C4-2B (cell line): Measurements from ENCODE around the gene SLC9A5.

Source experiments
- ZFX ChIP-seq: fragments of 450-650 bp; IDR thresholded peaks from 2 replicates; pipeline ENCODE4 v1.6.1; 2017
- TF ChIP-seq, protein P1 (sequence below): fragments of 450-650 bp; conservative IDR thresholded peaks from 2 replicates; pipeline ENCODE4 v1.5.1; 2017; ENCODE audit warnings: mild to moderate bottlenecking

DNA sequence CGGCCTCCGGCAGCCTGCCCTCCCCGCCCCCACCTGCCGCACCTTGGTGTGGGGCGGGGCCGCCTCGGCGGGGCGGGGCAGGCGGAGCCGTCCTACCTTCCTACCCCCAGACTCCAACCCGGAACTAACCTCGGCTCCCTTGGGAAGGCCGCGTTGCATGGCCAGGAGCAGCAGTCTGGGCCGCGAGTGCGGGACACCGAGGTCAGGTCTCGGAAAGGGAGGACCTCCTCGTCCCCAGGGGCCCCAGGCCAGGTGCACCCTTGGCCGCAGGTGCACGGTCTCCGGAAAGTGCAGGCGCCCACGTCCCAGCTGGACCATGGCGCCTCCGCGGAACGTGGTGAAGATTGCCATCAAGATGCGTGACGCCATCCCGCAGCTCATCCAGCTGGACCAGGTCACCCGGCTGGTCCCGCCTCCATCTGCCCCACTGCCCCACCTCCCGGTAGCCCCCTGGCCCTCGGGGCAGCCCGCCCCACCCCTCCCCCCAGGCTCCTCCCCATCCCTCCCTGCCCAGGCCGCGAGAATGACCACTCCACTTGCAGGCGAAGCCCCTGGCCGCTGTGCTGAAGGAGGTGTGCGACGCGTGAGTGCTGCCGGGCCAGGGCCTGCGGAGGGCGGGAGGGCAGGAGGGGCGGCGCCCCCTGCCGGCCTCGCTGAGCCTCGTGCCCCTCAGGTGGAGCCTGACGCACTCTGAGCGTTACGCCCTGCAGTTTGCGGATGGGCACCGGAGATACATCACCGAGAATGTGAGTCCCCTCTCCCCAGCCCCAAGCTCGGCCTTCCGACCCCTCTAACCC, 49.6 kb upstream of the SLC9A5 start, which contains the start of gene ELMO3:
- TF ChIP-seq, protein P1, sequence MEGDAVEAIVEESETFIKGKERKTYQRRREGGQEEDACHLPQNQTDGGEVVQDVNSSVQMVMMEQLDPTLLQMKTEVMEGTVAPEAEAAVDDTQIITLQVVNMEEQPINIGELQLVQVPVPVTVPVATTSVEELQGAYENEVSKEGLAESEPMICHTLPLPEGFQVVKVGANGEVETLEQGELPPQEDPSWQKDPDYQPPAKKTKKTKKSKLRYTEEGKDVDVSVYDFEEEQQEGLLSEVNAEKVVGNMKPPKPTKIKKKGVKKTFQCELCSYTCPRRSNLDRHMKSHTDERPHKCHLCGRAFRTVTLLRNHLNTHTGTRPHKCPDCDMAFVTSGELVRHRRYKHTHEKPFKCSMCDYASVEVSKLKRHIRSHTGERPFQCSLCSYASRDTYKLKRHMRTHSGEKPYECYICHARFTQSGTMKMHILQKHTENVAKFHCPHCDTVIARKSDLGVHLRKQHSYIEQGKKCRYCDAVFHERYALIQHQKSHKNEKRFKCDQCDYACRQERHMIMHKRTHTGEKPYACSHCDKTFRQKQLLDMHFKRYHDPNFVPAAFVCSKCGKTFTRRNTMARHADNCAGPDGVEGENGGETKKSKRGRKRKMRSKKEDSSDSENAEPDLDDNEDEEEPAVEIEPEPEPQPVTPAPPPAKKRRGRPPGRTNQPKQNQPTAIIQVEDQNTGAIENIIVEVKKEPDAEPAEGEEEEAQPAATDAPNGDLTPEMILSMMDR = peak; percentile 88
- peak; percentile 50; the same call in 1 of the 2 replicates for TF ChIP-seq ZFX
